T-cell (primary cell): ENCODE measurements around the gene GLI2. TPM values are rescaled to one million over a fixed set of nuclear protein-coding genes. Genes with fewer than 3 reads are reported as not detected.

ENCODE experiments used
- ATAC-seq, 4 experiments: fragments of 200-7000 bp in 3 of 4; fragments of 150-1000 bp in 1 of 4; cut with Tn5 transposase; replicated peaks in 1 of 4; 1 replicate in 3 of 4; 2 replicates in 1 of 4; pipeline ENCODE4 v1.10.0; 2021; ENCODE audit warnings: moderate library complexity in 3 of 4, mild to moderate bottlenecking in 2 of 4, moderate number of reproducible peaks in 1 of 4
- CTCF ChIA-PET, 2 donors: fragments of 300-600 bp; sonication (Branson Sonifier 250); formaldehyde crosslinking; loops; one replicate each; lab custom pipeline; 2022; ENCODE audit warnings: antibody characterized with exemption in 2 of 2; lab: Charles Lee
- POLR2A ChIA-PET, 2 donors: fragments of 300-600 bp; sonication (Branson Sonifier 250); formaldehyde crosslinking; loops; one replicate each; lab custom pipeline; 2022; ENCODE audit warnings: antibody characterized with exemption in 2 of 2; lab: Charles Lee
- DNase-seq, 35 experiments: peaks; one replicate each; pipeline versions ENCODE4 v3.0.0 to v3.0.0-alpha.2; 2013 to 2023
- H3K27ac ChIP-seq: one replicate; pipeline ENCODE4 v1.5.1; 2013; ENCODE audit warnings: low read length
- H3K27me3 ChIP-seq, 2 experiments: replicated peaks in 1 of 2; 1 replicate in 1 of 2; 2 replicates in 1 of 2; pipeline versions ENCODE4 v1.6.1 to v1.7.0; 2013; ENCODE audit warnings: low read length in 1 of 2, mixed read lengths in 1 of 2; ENCODE audit not compliant: control insufficient read depth in 2 of 2, insufficient read depth in 2 of 2; ENCODE audit errors: extremely low read depth in 1 of 2
- H3K36me3 ChIP-seq, 2 donors: 1 replicate in 1 of 2; 2 replicates in 1 of 2; pipeline versions ENCODE4 v1.6.1 to v1.7.0; 2013; ENCODE audit warnings: low read length in 1 of 2; ENCODE audit not compliant: control insufficient read depth in 2 of 2, insufficient read depth in 1 of 2; ENCODE audit errors: extremely low read depth in 1 of 2
- H3K4me1 ChIP-seq, 2 experiments: 1 replicate in 1 of 2; 2 replicates in 1 of 2; pipeline versions ENCODE4 v1.6.1 to v1.7.0; 2013; ENCODE audit warnings: low read length in 2 of 2, mixed read lengths in 1 of 2; ENCODE audit not compliant: insufficient read depth in 2 of 2, control insufficient read depth in 1 of 2; ENCODE audit errors: extremely low read depth in 1 of 2
- H3K4me3 ChIP-seq, 2 donors: 1 replicate in 1 of 2; 2 replicates in 1 of 2; pipeline versions ENCODE4 v1.5.1 to v1.7.0; 2013; ENCODE audit warnings: mild to moderate bottlenecking in 2 of 2, low read length in 1 of 2, moderate library complexity in 1 of 2; ENCODE audit not compliant: control insufficient read depth in 1 of 2; ENCODE audit errors: extremely low read depth in 1 of 2
- H3K9me3 ChIP-seq: 2 replicates; pipeline ENCODE4 v1.7.0; 2013
- H3K27ac Mint-ChIP-seq, 2 donors: one replicate each; pipeline ENCODE4 v1.8.0; 2020 to 2021; ENCODE audit warnings: mild to moderate bottlenecking in 2 of 2, mixed read lengths in 2 of 2
- H3K27me3 Mint-ChIP-seq, 2 donors: one replicate each; pipeline ENCODE4 v1.8.0; 2021 to 2022; ENCODE audit warnings: mixed read lengths in 2 of 2
- H3K36me3 Mint-ChIP-seq: one replicate; pipeline ENCODE4 v1.8.0; 2021; ENCODE audit warnings: mixed read lengths
- H3K4me1 Mint-ChIP-seq, 3 donors: one replicate each; pipeline ENCODE4 v1.8.0; 2020 to 2022; ENCODE audit warnings: mixed read lengths in 3 of 3, mild to moderate bottlenecking in 1 of 3
- H3K4me3 Mint-ChIP-seq, 3 donors: one replicate each; pipeline ENCODE4 v1.8.0; 2020 to 2022; ENCODE audit warnings: mild to moderate bottlenecking in 3 of 3, mixed read lengths in 3 of 3, moderate library complexity in 3 of 3
- H3K9me3 Mint-ChIP-seq, 3 donors: one replicate each; pipeline ENCODE4 v1.8.0; 2020 to 2022; ENCODE audit warnings: mixed read lengths in 3 of 3
- WGBS: methylation state at CpG from one replicate; pipeline ENCODE4 v1.1.5; 2013; ENCODE audit warnings: missing lambda C conversion rate; ENCODE audit not compliant: insufficient coverage; 5-methylcytosine and 5-hydroxymethylcytosine counted together
- total RNA-seq, 35 experiments: library from RNA in 6 of 35; stranded (reverse) in 6 of 35; fragments of 120-200 nt in 1 of 35; gene quantifications; one replicate each; pipeline versions ENCODE4 v1.2.1 to v1.2.4 and lab custom pipeline; 2013 to 2026

The GLI2 gene
- total RNA-seq, 5 donors from 2014 or later (not counting 1 experiment from before 2014, with no cell fraction given), result 0.25 TPM; not detected in 4

GRCh38 chr2:120715353-120715752, 20.3 kb upstream of the GLI2 start:
- no peak overlapping the region for H3K27ac ChIP-seq
- H3K4me1 ChIP-seq, result no peaks in the 10 kb centered on the region
- no peaks in the 10 kb centered on the region for H3K9me3 ChIP-seq
- Mint-ChIP-seq H3K27ac (no peak overlapping the region), H3K4me1 (no peaks in the 10 kb centered on the region), H3K36me3 (no peaks in the 10 kb centered on the region), H3K9me3 (no peaks in the 10 kb centered on the region), H3K4me3 (no peak overlapping the region), H3K27me3 (peaks cover 10 to 12% of the 10 kb centered on the region in 2 donors)
- ATAC-seq (no peak), DNase-seq (no peak)
- CTCF ChIA-PET, result no interaction called here
- whole genome bisulfite sequencing, result 70% methylated on average over 8 of the region's 8 CpGs
- no peaks in the 10 kb centered on the region for H3K36me3 ChIP-seq
- H3K27me3 ChIP-seq, result peaks cover 0 to 13% of the 10 kb centered on the region in 2 experiments
- POLR2A ChIA-PET, result no interaction called here
- no peak overlapping the region for H3K4me3 ChIP-seq

GRCh38 chr2:120715941-120716340, 19.7 kb upstream of the GLI2 start:
- Histone ChIP-seq H3K4me3 (no peak overlapping the region), H3K27ac (no peak overlapping the region), H3K4me1 (no peaks in the 10 kb centered on the region), H3K9me3 (no peaks in the 10 kb centered on the region), H3K36me3 (no peaks in the 10 kb centered on the region), H3K27me3 (peaks cover 0 to 16% of the 10 kb centered on the region in 2 experiments)
- ChIA-PET CTCF (no interaction called here), POLR2A (no interaction called here)
- Mint-ChIP-seq H3K9me3 (no peaks in the 10 kb centered on the region), H3K4me1 (no peaks in the 10 kb centered on the region), H3K4me3 (no peak overlapping the region), H3K36me3 (no peaks in the 10 kb centered on the region), H3K27ac (no peak overlapping the region), H3K27me3 (peaks cover 9 to 10% of the 10 kb centered on the region in 2 donors)
- DNase-seq, result no peak
- ATAC-seq, result no peak
- 72% methylated on average over 8 of the region's 8 CpGs for WGBS

GRCh38 chr2:120716641-120717585, 18.8 kb upstream of the GLI2 start:
- H3K4me1 Mint-ChIP-seq, result no peaks in the 10 kb centered on the region
- Histone ChIP-seq H3K9me3 (no peaks in the 10 kb centered on the region), H3K36me3 (no peaks in the 10 kb centered on the region), H3K27me3 (peaks cover 0 to 16% of the 10 kb centered on the region in 2 experiments), H3K27ac (no peak overlapping the region), H3K4me3 (no peak overlapping the region), H3K4me1 (no peaks in the 10 kb centered on the region)
- CTCF ChIA-PET, result interaction anchor here in 1 of 2 donors (0.6 kb wide), 1 partner anchor 1740 kb away, joined by 3 read pairs; no protein-coding TSS in a partner anchor
- H3K9me3 Mint-ChIP-seq, result no peaks in the 10 kb centered on the region
- no peak overlapping the region for H3K4me3 Mint-ChIP-seq
- peaks cover 9% of the 10 kb centered on the region in 2 donors for H3K27me3 Mint-ChIP-seq
- no peaks in the 10 kb centered on the region for H3K36me3 Mint-ChIP-seq
- POLR2A ChIA-PET, result no interaction called here
- 75% methylated on average over 9 of the region's 15 CpGs for WGBS
- no peak for DNase-seq
- ATAC-seq, result no peak
- no peak overlapping the region for H3K27ac Mint-ChIP-seq

GRCh38 chr2:120719491-120719890, 16.2 kb upstream of the GLI2 start:
- no peaks in the 10 kb centered on the region for H3K9me3 ChIP-seq
- no peak for ATAC-seq
- no peaks in the 10 kb centered on the region for H3K4me1 Mint-ChIP-seq
- no peaks in the 10 kb centered on the region for H3K4me1 ChIP-seq
- no peak overlapping the region for H3K4me3 ChIP-seq
- peaks cover 0 to 10% of the 10 kb centered on the region in 2 experiments for H3K27me3 ChIP-seq
- H3K27me3 Mint-ChIP-seq, result peaks cover 6 to 13% of the 10 kb centered on the region in 2 donors
- H3K9me3 Mint-ChIP-seq, result peaks cover 0 to 5% (median 0%) of the 10 kb centered on the region in 3 donors
- no peak for DNase-seq
- no peak overlapping the region for H3K4me3 Mint-ChIP-seq
- H3K36me3 ChIP-seq, result no peaks in the 10 kb centered on the region
- 60% methylated on average over 7 of the region's 7 CpGs for WGBS
- H3K27ac ChIP-seq, result no peak overlapping the region
- H3K36me3 Mint-ChIP-seq, result no peaks in the 10 kb centered on the region
- ChIA-PET POLR2A (no interaction called here), CTCF (interaction anchor here in 1 of 2 donors (0.6 kb wide), 1 partner anchor 9 kb away, joined by 5 read pairs; no protein-coding TSS in a partner anchor)
- no peak overlapping the region for H3K27ac Mint-ChIP-seq

- Mint-ChIP-seq H3K27me3 (peaks cover 4 to 12% of the 10 kb centered on the region in 2 donors), H3K4me1 (no peaks in the 10 kb centered on the region), H3K27ac (no peak overlapping the region), H3K9me3 (peaks cover 0 to 9% (median 4%) of the 10 kb centered on the region in 3 donors), H3K36me3 (no peaks in the 10 kb centered on the region), H3K4me3 (no peak overlapping the region)
- Histone ChIP-seq H3K4me1 (no peaks in the 10 kb centered on the region), H3K27ac (no peak overlapping the region), H3K9me3 (no peaks in the 10 kb centered on the region), H3K36me3 (no peaks in the 10 kb centered on the region), H3K4me3 (no peak overlapping the region), H3K27me3 (peaks cover 0 to 10% of the 10 kb centered on the region in 2 experiments)
- DNase-seq (no peak), ATAC-seq (no peak)
- ChIA-PET CTCF (no interaction called here), POLR2A (no interaction called here)
- 80% methylated on average over 7 of the region's 7 CpGs for WGBS
These were observed 15.4 kb upstream of the GLI2 start for GRCh38 chr2:120720231-120720630.

- no peaks in the 10 kb centered on the region for H3K36me3 ChIP-seq
- H3K4me1 Mint-ChIP-seq, result no peaks in the 10 kb centered on the region
- H3K4me3 ChIP-seq, result no peak overlapping the region
- ATAC-seq (no peak), DNase-seq (no peak)
- no peaks in the 10 kb centered on the region for H3K9me3 ChIP-seq
- WGBS, result 100% methylated on average over 1 of the region's 8 CpGs
- H3K27me3 Mint-ChIP-seq, result peaks cover 0 to 9% of the 10 kb centered on the region in 2 donors
- no peak overlapping the region for H3K27ac Mint-ChIP-seq
- no peak overlapping the region for H3K27ac ChIP-seq
- ChIA-PET POLR2A (no interaction called here), CTCF (no interaction called here)
- no peaks in the 10 kb centered on the region for H3K36me3 Mint-ChIP-seq
- H3K4me1 ChIP-seq, result no peaks in the 10 kb centered on the region
- H3K27me3 ChIP-seq, result peaks cover 0 to 10% of the 10 kb centered on the region in 2 experiments
- no peak overlapping the region for H3K4me3 Mint-ChIP-seq
- H3K9me3 Mint-ChIP-seq, result peaks cover 1 to 10% (median 4%) of the 10 kb centered on the region in 3 donors
These were observed 14.8 kb upstream of the GLI2 start for GRCh38 chr2:120720746-120721375.
